ENCODE measurements around the gene TMEM158.

GRCh38 chr3:45272828-45273470 is 46.9 kb upstream of the TMEM158 start:
- TF ChIP-seq, protein P1, sequence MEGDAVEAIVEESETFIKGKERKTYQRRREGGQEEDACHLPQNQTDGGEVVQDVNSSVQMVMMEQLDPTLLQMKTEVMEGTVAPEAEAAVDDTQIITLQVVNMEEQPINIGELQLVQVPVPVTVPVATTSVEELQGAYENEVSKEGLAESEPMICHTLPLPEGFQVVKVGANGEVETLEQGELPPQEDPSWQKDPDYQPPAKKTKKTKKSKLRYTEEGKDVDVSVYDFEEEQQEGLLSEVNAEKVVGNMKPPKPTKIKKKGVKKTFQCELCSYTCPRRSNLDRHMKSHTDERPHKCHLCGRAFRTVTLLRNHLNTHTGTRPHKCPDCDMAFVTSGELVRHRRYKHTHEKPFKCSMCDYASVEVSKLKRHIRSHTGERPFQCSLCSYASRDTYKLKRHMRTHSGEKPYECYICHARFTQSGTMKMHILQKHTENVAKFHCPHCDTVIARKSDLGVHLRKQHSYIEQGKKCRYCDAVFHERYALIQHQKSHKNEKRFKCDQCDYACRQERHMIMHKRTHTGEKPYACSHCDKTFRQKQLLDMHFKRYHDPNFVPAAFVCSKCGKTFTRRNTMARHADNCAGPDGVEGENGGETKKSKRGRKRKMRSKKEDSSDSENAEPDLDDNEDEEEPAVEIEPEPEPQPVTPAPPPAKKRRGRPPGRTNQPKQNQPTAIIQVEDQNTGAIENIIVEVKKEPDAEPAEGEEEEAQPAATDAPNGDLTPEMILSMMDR (IDR thresholded peaks at IDR 0.05; ENCODE audit: low read length): no peak
- TF ChIP-seq EZH2 (optimal IDR thresholded peaks at IDR 0.05; ENCODE audit: low read depth, low read length) (no peak), EZH2phosphoT487 (IDR thresholded peaks at IDR 0.05; ENCODE audit: low read length) (no peak)
